GM12878 (cell line): ENCODE measurements around the gene MEIOC. TPM values are rescaled to one million over a fixed set of nuclear protein-coding genes. Genes with fewer than 3 reads are reported as not detected.
"Not testable (repeated sequence)": the region's sequence is repeated elsewhere in the genome, so short reads cannot be mapped to it uniquely, and the experiment has no call there.

Source experiments
- ATAC-seq: fragments of 200-7000 bp; cut with Tn5 transposase; 3 replicates; pipeline ENCODE4 v1.9.1; 2020; ENCODE audit warnings: mild to moderate bottlenecking, moderate library complexity
- BruUV-seq: library from RNA; stranded (reverse); fragments of 400-500 nt; replicated peaks from 2 replicates; lab custom pipeline; 2021; lab: Mats Ljungman, UMichigan
- CTCF ChIA-PET: fragments of 300-600 bp; sonication (Branson Sonifier 250); formaldehyde crosslinking; extraction: SDS; loops from one replicate; lab custom pipeline; 2021; ENCODE audit warnings: inconsistent platforms; lab: Yijun Ruan, JAX
- POLR2A ChIA-PET: fragments of 350-600 bp; formaldehyde crosslinking; extraction: SDS; loops from one replicate; lab custom pipeline; 2021; ENCODE audit warnings: inconsistent platforms; lab: Charles Lee
- RAD21 ChIA-PET: fragments of 300-600 bp; sonication (Branson Sonifier 250); formaldehyde crosslinking; loops from one replicate; lab custom pipeline; 2023; ENCODE audit warnings: antibody characterized with exemption; ENCODE audit not compliant: unreplicated experiment; lab: Charles Lee
- SMC1A ChIA-PET: fragments of 300-600 bp; sonication (Branson Sonifier 250); formaldehyde crosslinking; loops from one replicate; lab custom pipeline; 2023; ENCODE audit not compliant: unreplicated experiment, uncharacterized antibody; lab: Charles Lee
- DNase-seq: peaks from one replicate; pipeline ENCODE4 v3.0.0-alpha.2; 2011; ENCODE audit warnings: low read depth, low spot score
- FAIRE-seq: peaks from 3 replicates; lab custom pipeline; 2011; peaks lifted over from hg19 to GRCh38; lab: Jason Lieb, UNC
- H2AFZ ChIP-seq: 2 replicates; pipeline ENCODE4 v1.6.0; 2011; ENCODE audit warnings: low read depth, low read length, control low read depth; ENCODE audit not compliant: control insufficient read depth
- H3K27ac ChIP-seq: 2 replicates; pipeline ENCODE4 v1.5.1; 2011; ENCODE audit warnings: control low read depth; ENCODE audit not compliant: control insufficient read depth, insufficient read depth
- H3K27me3 ChIP-seq, 2 experiments: replicated peaks in 1 of 2; 2 replicates each; pipeline versions ENCODE4 v1.6.0 to v1.6.1; 2011; ENCODE audit warnings: low read length in 1 of 2; ENCODE audit not compliant: control insufficient read depth in 2 of 2, insufficient read depth in 2 of 2
- H3K36me3 ChIP-seq, 2 experiments: 2 replicates each; pipeline ENCODE4 v1.5.1; 2011; ENCODE audit warnings: low read length in 1 of 2; ENCODE audit not compliant: control insufficient read depth in 2 of 2, insufficient read depth in 2 of 2
- H3K4me1 ChIP-seq: 2 replicates; pipeline ENCODE4 v1.6.1; 2011; ENCODE audit warnings: mild to moderate bottlenecking, low read length, moderate library complexity, mixed read lengths; ENCODE audit not compliant: control insufficient read depth, insufficient read depth
- H3K4me2 ChIP-seq: 2 replicates; pipeline ENCODE4 v1.6.0; 2011; ENCODE audit warnings: control low read depth; ENCODE audit not compliant: control insufficient read depth, insufficient read depth
- H3K4me3 ChIP-seq: fragments of 200-600 bp; sonication (generic); 2 replicates; pipeline ENCODE4 v1.5.1; 2016
- H3K79me2 ChIP-seq: 2 replicates; pipeline ENCODE4 v1.6.0; 2011; ENCODE audit warnings: low read length; ENCODE audit not compliant: control insufficient read depth, insufficient read depth
- H3K9ac ChIP-seq: 2 replicates; pipeline ENCODE4 v1.8.0; 2011; ENCODE audit warnings: low read length, control low read depth, mixed read lengths; ENCODE audit not compliant: control insufficient read depth, insufficient read depth
- H3K9me3 ChIP-seq: replicated peaks from 3 replicates; pipeline ENCODE4 v1.5.1; 2011; ENCODE audit warnings: mild to moderate bottlenecking, low read length; ENCODE audit not compliant: control insufficient read depth, insufficient read depth
- H4K20me1 ChIP-seq: 2 replicates; pipeline ENCODE4 v1.6.0; 2011; ENCODE audit not compliant: control insufficient read depth, insufficient read depth
- BCL11A ChIP-seq: IDR thresholded peaks from 2 replicates; pipeline ENCODE4 v1.6.1; 2011; ENCODE audit warnings: low read depth, low read length
- HDGF ChIP-seq: fragments of 450-650 bp; IDR thresholded peaks from 2 replicates; pipeline ENCODE4 v1.6.1; 2016; ENCODE audit warnings: antibody characterized with exemption
- NRF1 ChIP-seq: conservative IDR thresholded peaks from 2 replicates; pipeline ENCODE4 v1.6.1; 2011; ENCODE audit warnings: mild to moderate bottlenecking, low read depth, low read length, improper control_type of control experiment
- TCF3 ChIP-seq: IDR thresholded peaks from 2 replicates; pipeline ENCODE4 v1.6.1; 2012; ENCODE audit warnings: low read depth, mild to moderate bottlenecking, low read length, borderline replicate concordance; ENCODE audit not compliant: insufficient read depth
- ZBED1 ChIP-seq: IDR thresholded peaks from 2 replicates; pipeline ENCODE4 v1.6.1; 2016; ENCODE audit warnings: borderline replicate concordance
- WGBS: methylation state at CpG from one replicate; pipeline ENCODE4 v1.1.6; 2016; ENCODE audit warnings: low lambda C conversion rate; ENCODE audit not compliant: insufficient replicate concordance, insufficient coverage; ENCODE audit errors: missing lambda C conversion rate; 5-methylcytosine and 5-hydroxymethylcytosine counted together
- in situ Hi-C: fragments of 300-500 bp; cut with MboI; formaldehyde crosslinking; loops from 9 replicates; pipeline ENCODE4 v1.14.3; 2018; ENCODE audit warnings: mixed read lengths
- intact Hi-C: fragments of 100-400 bp; cut with micrococcal nuclease; formaldehyde crosslinking; loops from one replicate; pipeline ENCODE4 v1.14.2; 2022; ENCODE audit not compliant: unreplicated experiment
- polyA plus RNA-seq, 11 experiments: library from polyadenylated mRNA; depleted of rRNA in 4 of 11; unstranded in 6 of 11; stranded (reverse) in 5 of 11; fragments of >200 nt; fragmentation: Nextera tagmentation in 4 of 11; fragmentation: Illumina TruSeq in 1 of 11; extraction: Ambion mirVana in 4 of 11; extraction: Trizol in 1 of 11; gene quantifications; 1 replicate in 1 of 11; 2 replicates in 10 of 11; pipeline versions ENCODE4 v1.2.1 to v1.2.3, GENCODE V29; 2011 to 2016; ENCODE audit warnings: inconsistent platforms in 2 of 11, missing spikeins in 2 of 11, low read depth in 1 of 11
- total RNA-seq, 4 experiments: library from RNA; depleted of rRNA in 3 of 4; stranded (reverse); fragments of >200 nt in 3 of 4; fragmentation: Illumina TruSeq in 1 of 4; extraction: Trizol in 1 of 4; gene quantifications; 2 replicates each; pipeline versions ENCODE4 v1.2.1 to v1.2.3, GENCODE V29; 2013 to 2021
- TF ChIP-seq, protein P1 (sequence below): fragments of 450-650 bp; IDR thresholded peaks from 2 replicates; pipeline ENCODE4 v1.6.1; 2016; ENCODE audit warnings: mild to moderate bottlenecking
- TF ChIP-seq, protein P2 (sequence below): fragments of 150-350 bp; IDR thresholded peaks from 2 replicates; pipeline ENCODE4 v1.6.1; 2014; ENCODE audit warnings: mild to moderate bottlenecking, low read depth, low read length

The MEIOC gene
- total and polyA plus RNA-seq, 10 of the 15 experiments (the other 5 are each of a cell fraction or from before 2014, with no cell fraction given) = 0.01 to 0.48 (median 0.12) TPM; not detected in 4

DNA sequence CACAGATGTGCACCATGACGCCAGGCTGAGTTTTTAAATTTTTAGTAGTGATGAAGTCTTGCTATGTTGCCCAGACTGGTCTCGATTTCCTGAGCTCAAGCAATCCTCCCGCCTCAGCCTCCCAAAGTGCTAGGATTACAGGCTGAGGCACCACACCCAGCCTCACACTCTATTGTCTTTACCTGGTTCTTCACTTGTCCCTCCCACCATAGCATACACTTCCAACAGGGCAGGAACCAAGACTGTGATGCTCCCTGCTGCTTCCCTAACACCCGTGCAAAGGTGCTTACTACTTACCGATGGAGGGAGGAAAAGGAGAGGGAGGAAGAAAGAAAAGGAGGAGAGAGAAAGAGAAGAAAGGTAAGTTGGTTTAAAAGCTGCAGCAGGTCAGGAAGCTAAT, 41.4 kb upstream of the MEIOC start (continued):
- TF ChIP-seq, protein P1, sequence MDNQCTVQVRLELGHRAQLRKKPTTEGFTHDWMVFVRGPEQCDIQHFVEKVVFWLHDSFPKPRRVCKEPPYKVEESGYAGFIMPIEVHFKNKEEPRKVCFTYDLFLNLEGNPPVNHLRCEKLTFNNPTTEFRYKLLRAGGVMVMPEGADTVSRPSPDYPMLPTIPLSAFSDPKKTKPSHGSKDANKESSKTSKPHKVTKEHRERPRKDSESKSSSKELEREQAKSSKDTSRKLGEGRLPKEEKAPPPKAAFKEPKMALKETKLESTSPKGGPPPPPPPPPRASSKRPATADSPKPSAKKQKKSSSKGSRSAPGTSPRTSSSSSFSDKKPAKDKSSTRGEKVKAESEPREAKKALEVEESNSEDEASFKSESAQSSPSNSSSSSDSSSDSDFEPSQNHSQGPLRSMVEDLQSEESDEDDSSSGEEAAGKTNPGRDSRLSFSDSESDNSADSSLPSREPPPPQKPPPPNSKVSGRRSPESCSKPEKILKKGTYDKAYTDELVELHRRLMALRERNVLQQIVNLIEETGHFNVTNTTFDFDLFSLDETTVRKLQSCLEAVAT = no peak
- no peak for TF ChIP-seq NRF1
- no peak for TF ChIP-seq TCF3
- no peak for TF ChIP-seq BCL11A
- TF ChIP-seq HDGF = no peak
- TF ChIP-seq, protein P2, sequence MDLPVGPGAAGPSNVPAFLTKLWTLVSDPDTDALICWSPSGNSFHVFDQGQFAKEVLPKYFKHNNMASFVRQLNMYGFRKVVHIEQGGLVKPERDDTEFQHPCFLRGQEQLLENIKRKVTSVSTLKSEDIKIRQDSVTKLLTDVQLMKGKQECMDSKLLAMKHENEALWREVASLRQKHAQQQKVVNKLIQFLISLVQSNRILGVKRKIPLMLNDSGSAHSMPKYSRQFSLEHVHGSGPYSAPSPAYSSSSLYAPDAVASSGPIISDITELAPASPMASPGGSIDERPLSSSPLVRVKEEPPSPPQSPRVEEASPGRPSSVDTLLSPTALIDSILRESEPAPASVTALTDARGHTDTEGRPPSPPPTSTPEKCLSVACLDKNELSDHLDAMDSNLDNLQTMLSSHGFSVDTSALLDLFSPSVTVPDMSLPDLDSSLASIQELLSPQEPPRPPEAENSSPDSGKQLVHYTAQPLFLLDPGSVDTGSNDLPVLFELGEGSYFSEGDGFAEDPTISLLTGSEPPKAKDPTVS = no peak
- TF ChIP-seq ZBED1 = no peak

DNA sequence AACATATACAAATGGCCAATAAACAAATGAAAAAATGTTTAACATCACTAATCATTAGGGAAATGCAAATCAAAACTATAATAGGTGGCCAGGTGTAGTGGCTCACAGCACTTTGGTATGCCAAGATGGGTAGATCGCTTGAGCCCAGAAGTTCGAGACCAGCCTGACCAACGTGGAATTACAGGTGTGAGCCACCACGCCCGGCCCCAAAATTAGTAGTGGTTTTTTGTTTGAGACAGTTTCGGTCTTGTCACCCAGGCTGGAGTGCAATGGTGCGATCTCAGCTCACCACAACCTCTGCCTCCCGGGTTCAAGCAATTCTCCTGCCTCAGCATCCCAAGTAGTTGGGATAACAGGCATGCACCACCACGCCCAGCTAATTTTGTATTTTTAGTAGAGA, 37.6 kb upstream of the MEIOC start:
- CTCF ChIA-PET, H3K9me3 ChIP-seq, in situ Hi-C loops, ATAC-seq, H2AFZ ChIP-seq, H3K27ac ChIP-seq, H3K4me3 ChIP-seq, intact Hi-C loops, H3K36me3 ChIP-seq, H3K27me3 ChIP-seq, BruUV-seq, SMC1A ChIA-PET, H3K79me2 ChIP-seq, RAD21 ChIA-PET, DNase-seq, H3K4me2 ChIP-seq, FAIRE-seq, H4K20me1 ChIP-seq, H3K4me1 ChIP-seq, H3K9ac ChIP-seq: not testable (repeated sequence)
- WGBS = 0% methylated on average over 9 of the region's 9 CpGs
- POLR2A ChIA-PET = interaction anchor here (1.7 kb wide), 1 partner anchor 12 kb away, joined by 4 read pairs; no protein-coding TSS in a partner anchor
